Trophoblast cell (in vitro differentiated cells and primary cell): ENCODE measurements around the gene SCMH1.
A peak's percentile ranks its signal among the peaks of the same experiment; 100 is the strongest.

Experiments used
- DNase-seq, 2 donors: peaks; one replicate each; pipeline ENCODE4 v3.0.0-alpha.2; 2016
- H2AFZ ChIP-seq: 2 replicates; pipeline ENCODE4 v1.6.1; 2013; ENCODE audit warnings: low read length, moderate library complexity, mild to moderate bottlenecking; ENCODE audit not compliant: insufficient read depth, poor library complexity
- H2AK5ac ChIP-seq: 2 replicates; pipeline ENCODE4 v1.6.1; 2013; ENCODE audit warnings: mild to moderate bottlenecking, low read length
- H2BK120ac ChIP-seq: 2 replicates; pipeline ENCODE4 v1.6.1; 2013; ENCODE audit warnings: low read length, mild to moderate bottlenecking, moderate library complexity; ENCODE audit not compliant: insufficient read depth, poor library complexity
- H2BK12ac ChIP-seq: 2 replicates; pipeline ENCODE4 v1.6.1; 2013; ENCODE audit warnings: mild to moderate bottlenecking, low read length, moderate library complexity
- H2BK5ac ChIP-seq: 2 replicates; pipeline ENCODE4 v1.6.1; 2013; ENCODE audit warnings: low read length, low read depth, moderate library complexity, mild to moderate bottlenecking; ENCODE audit not compliant: poor library complexity
- H3K14ac ChIP-seq: 2 replicates; pipeline ENCODE4 v1.6.1; 2013; ENCODE audit warnings: mild to moderate bottlenecking, low read length
- H3K18ac ChIP-seq: 2 replicates; pipeline ENCODE4 v1.6.1; 2013; ENCODE audit warnings: mild to moderate bottlenecking, low read length
- H3K23ac ChIP-seq: 2 replicates; pipeline ENCODE4 v1.6.1; 2013; ENCODE audit warnings: low read length
- H3K27ac ChIP-seq: 2 replicates; pipeline ENCODE4 v1.5.1; 2013; ENCODE audit warnings: low read depth, mild to moderate bottlenecking, inconsistent platforms, low read length, moderate library complexity
- H3K27me3 ChIP-seq: 2 replicates; pipeline ENCODE4 v1.6.1; 2013; ENCODE audit warnings: inconsistent platforms, mild to moderate bottlenecking, low read length, moderate library complexity; ENCODE audit not compliant: insufficient read depth
- H3K36me3 ChIP-seq, 2 experiments: 1 replicate in 1 of 2; 2 replicates in 1 of 2; pipeline ENCODE4 v1.6.1; 2013; ENCODE audit warnings: low read length in 2 of 2, mild to moderate bottlenecking in 2 of 2, moderate library complexity in 1 of 2; ENCODE audit not compliant: insufficient read depth in 2 of 2, control insufficient read depth in 1 of 2
- H3K4ac ChIP-seq: 2 replicates; pipeline ENCODE4 v1.6.1; 2013; ENCODE audit warnings: low read depth, mild to moderate bottlenecking, low read length, moderate library complexity
- H3K4me1 ChIP-seq, 2 experiments: 1 replicate in 1 of 2; 2 replicates in 1 of 2; pipeline ENCODE4 v1.6.1; 2013; ENCODE audit warnings: low read length in 2 of 2, mild to moderate bottlenecking in 2 of 2, moderate library complexity in 1 of 2; ENCODE audit not compliant: insufficient read depth in 2 of 2, control insufficient read depth in 1 of 2
- H3K4me2 ChIP-seq: 2 replicates; pipeline ENCODE4 v1.6.1; 2013; ENCODE audit warnings: inconsistent platforms, mild to moderate bottlenecking, low read length, moderate library complexity
- H3K4me3 ChIP-seq: 2 replicates; pipeline ENCODE4 v1.5.1; 2013; ENCODE audit warnings: mild to moderate bottlenecking, low read depth, low read length, inconsistent platforms
- H3K79me1 ChIP-seq: one replicate; pipeline ENCODE4 v1.6.1; 2013; ENCODE audit warnings: low read length
- H3K79me2 ChIP-seq: 2 replicates; pipeline ENCODE4 v1.6.1; 2013; ENCODE audit warnings: low read length, mild to moderate bottlenecking; ENCODE audit not compliant: control insufficient read depth, insufficient read depth, poor library complexity
- H3K9ac ChIP-seq: 2 replicates; pipeline ENCODE4 v1.6.1; 2013; ENCODE audit warnings: mild to moderate bottlenecking, low read length
- H3K9me3 ChIP-seq: 2 replicates; pipeline ENCODE4 v1.6.1; 2013; ENCODE audit warnings: low read depth, mild to moderate bottlenecking, control low read depth, inconsistent platforms, low read length; ENCODE audit not compliant: insufficient read depth
- H4K12ac ChIP-seq: 2 replicates; pipeline ENCODE4 v1.6.1; 2013; ENCODE audit warnings: low read depth, mild to moderate bottlenecking, low read length, moderate library complexity
- H4K8ac ChIP-seq: 2 replicates; pipeline ENCODE4 v1.6.1; 2013; ENCODE audit warnings: low read depth, mild to moderate bottlenecking, low read length, moderate library complexity
- H4K91ac ChIP-seq: one replicate; pipeline ENCODE4 v1.6.1; 2013; ENCODE audit warnings: low read depth, mild to moderate bottlenecking, low read length, moderate library complexity
- WGBS: extraction: QIAGEN DNeasy Blood & Tissue Kit; methylation state at CpG from one replicate; pipeline ENCODE4 v1.1.7; 2013; ENCODE audit warnings: missing lambda C conversion rate; ENCODE audit not compliant: insufficient read length, insufficient coverage; ENCODE audit errors: extremely low coverage; 5-methylcytosine and 5-hydroxymethylcytosine counted together

SCMH1 gene

DNA sequence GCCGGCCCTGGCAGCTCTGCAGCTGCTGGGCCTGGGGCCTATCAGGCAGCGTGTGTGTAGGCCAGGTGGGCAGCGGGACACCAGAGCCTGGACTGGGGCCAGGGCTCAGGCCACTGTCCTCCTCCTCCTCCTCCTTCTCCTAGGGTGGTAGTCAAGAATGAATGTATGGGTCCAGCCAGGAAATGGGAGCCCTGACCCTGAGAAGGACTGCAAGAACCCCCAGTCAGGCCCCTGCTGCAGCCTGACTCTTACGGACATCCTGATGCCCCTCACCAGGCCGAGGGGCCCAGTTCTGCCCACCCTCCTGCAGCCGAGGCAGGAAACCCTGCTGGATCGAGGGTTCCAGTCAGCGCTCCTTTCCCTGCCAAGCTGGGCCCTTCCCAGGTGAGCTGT, 224.1 kb downstream of the SCMH1 start:
- Histone ChIP-seq H2AFZ (no peak overlapping the region), H3K14ac (no peak overlapping the region), H3K9me3 (peaks cover 3% of the 10 kb centered on the region), H3K9ac (no peak overlapping the region), H4K8ac (no peak overlapping the region), H3K27ac (no peak overlapping the region), H3K23ac (no peak overlapping the region), H3K27me3 (no peaks in the 10 kb centered on the region), H3K4ac (no peak overlapping the region), H4K91ac (no peak overlapping the region), H3K18ac (no peak overlapping the region), H3K79me2 (no peaks in the 10 kb centered on the region), H2BK5ac (no peak overlapping the region), H3K4me2 (no peak overlapping the region), H2BK12ac (no peak overlapping the region), H3K79me1 (no peaks in the 10 kb centered on the region), H3K4me1 (peaks cover 9 to 12% of the 10 kb centered on the region in 2 experiments), H3K36me3 (peaks cover 62 to 66% of the 10 kb centered on the region in 2 experiments), H2AK5ac (no peak overlapping the region), H3K4me3 (no peak overlapping the region), H4K12ac (no peak overlapping the region), H2BK120ac (no peak overlapping the region)
- no CpG with 5 or more reads among the region's 8 CpGs for WGBS
- no peak for DNase-seq

DNA sequence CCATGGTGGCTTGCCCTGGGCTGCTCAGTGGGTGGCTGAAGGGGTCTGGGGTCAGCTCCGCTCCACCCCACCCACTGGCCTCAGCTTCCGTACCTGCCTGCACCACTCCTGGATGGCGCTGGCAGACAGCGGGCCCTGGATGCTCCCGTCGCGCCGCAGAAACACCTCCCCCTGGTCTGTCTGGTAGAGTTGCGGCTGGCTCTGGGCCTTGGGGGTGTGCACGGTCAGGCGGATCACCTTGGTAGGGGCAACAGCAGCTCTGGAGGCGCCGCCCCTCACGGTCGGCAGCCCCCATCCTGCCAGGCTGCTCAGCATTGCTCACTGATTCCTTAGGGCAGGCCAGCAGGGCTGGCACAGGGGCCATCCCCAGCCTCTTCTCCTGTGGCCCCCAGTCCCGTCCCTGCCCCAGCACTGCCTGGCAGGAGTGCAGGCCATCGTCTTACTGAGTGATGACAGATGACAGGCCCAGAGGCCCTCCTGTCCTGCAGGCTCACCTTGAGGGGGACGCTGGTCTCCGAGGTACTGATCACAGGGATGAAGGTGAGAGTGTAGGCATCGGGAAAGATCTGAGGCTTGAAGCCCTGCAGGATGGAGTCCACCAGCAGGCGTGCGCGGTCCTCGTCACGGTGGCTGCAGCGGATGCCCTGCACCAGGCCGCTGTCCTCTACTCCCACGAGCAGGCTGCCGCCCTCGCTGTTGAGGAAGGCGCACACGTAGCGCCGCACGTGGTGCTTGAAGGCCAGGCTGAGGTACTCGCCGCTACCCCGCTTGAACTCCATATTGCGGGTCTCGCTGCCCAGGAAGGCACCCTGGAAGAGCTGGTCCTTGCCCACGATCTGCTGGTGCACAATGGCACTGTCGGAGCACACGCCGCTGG, 224.7 kb downstream of the SCMH1 start:
- H3K4ac ChIP-seq = no peak overlapping the region
- H2BK5ac ChIP-seq = no peak overlapping the region
- no peak overlapping the region for H2AFZ ChIP-seq
- DNase-seq = no peak
- H4K8ac ChIP-seq = no peak overlapping the region
- no peak overlapping the region for H3K9ac ChIP-seq
- H3K36me3 ChIP-seq = peaks cover 66 to 71% of the 10 kb centered on the region in 2 experiments
- H3K79me2 ChIP-seq = no peaks in the 10 kb centered on the region
- WGBS = no CpG with 5 or more reads among the region's 44 CpGs
- H3K9me3 ChIP-seq = peaks cover 3% of the 10 kb centered on the region
- no peaks in the 10 kb centered on the region for H3K27me3 ChIP-seq
- H2AK5ac ChIP-seq = no peak overlapping the region
- H3K4me1 ChIP-seq = peaks cover 9 to 12% of the 10 kb centered on the region in 2 experiments
- H3K23ac ChIP-seq = no peak overlapping the region
- H3K4me2 ChIP-seq = no peak overlapping the region
- no peak overlapping the region for H4K91ac ChIP-seq
- H3K14ac ChIP-seq = no peak overlapping the region
- no peaks in the 10 kb centered on the region for H3K79me1 ChIP-seq
- no peak overlapping the region for H3K27ac ChIP-seq
- H2BK120ac ChIP-seq = no peak overlapping the region
- H3K4me3 ChIP-seq = peak overlapping the region; percentile 26
- H3K18ac ChIP-seq = no peak overlapping the region
- H2BK12ac ChIP-seq = no peak overlapping the region
- H4K12ac ChIP-seq = no peak overlapping the region

DNA sequence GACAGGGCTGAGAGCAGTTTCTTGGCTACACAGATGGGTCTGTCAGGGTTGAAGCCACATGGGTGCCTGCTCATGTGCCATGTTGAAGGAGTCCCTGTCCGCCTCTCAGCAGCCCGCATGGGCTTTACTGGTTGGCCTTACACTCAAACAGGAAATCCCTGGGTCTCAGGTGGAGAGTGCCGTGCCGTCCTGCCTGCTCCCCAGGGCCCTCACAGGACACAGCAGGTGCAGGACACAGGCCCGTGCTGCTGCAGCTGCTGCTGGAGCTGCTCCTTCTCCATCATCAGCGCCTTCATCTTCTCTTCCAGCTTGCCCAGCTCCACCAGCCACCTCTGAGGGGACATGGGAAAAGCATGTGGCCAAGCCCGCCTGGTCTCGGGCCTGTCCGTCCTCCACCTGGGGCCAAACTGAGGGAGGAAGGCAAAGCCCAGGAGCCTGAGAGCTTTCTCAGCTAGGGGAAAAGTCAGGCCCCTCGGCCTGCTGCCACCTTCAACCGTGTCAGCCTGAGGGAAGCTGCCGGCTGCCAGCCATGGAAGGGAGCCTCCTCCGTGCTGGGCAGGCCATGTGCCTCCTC, 226.1 kb downstream of the SCMH1 start:
- H3K4ac ChIP-seq = no peak overlapping the region
- DNase-seq = no peak
- no peaks in the 10 kb centered on the region for H3K79me1 ChIP-seq
- no peak overlapping the region for H3K4me3 ChIP-seq
- no peak overlapping the region for H3K18ac ChIP-seq
- H3K27ac ChIP-seq = no peak overlapping the region
- no peaks in the 10 kb centered on the region for H3K9me3 ChIP-seq
- no peak overlapping the region for H3K4me2 ChIP-seq
- no peak overlapping the region for H2BK5ac ChIP-seq
- peaks cover under 1 to 5% of the 10 kb centered on the region in 2 experiments for H3K4me1 ChIP-seq
- no peak overlapping the region for H2AK5ac ChIP-seq
- no peak overlapping the region for H3K9ac ChIP-seq
- H2BK12ac ChIP-seq = no peak overlapping the region
- H4K91ac ChIP-seq = no peak overlapping the region
- H4K8ac ChIP-seq = no peak overlapping the region
- H3K23ac ChIP-seq = no peak overlapping the region
- peaks cover 72 to 83% of the 10 kb centered on the region in 2 experiments for H3K36me3 ChIP-seq
- no peaks in the 10 kb centered on the region for H3K27me3 ChIP-seq
- no peak overlapping the region for H2AFZ ChIP-seq
- H4K12ac ChIP-seq = no peak overlapping the region
- no peaks in the 10 kb centered on the region for H3K79me2 ChIP-seq
- no CpG with 5 or more reads among the region's 13 CpGs for WGBS
- no peak overlapping the region for H2BK120ac ChIP-seq
- H3K14ac ChIP-seq = no peak overlapping the region

DNA sequence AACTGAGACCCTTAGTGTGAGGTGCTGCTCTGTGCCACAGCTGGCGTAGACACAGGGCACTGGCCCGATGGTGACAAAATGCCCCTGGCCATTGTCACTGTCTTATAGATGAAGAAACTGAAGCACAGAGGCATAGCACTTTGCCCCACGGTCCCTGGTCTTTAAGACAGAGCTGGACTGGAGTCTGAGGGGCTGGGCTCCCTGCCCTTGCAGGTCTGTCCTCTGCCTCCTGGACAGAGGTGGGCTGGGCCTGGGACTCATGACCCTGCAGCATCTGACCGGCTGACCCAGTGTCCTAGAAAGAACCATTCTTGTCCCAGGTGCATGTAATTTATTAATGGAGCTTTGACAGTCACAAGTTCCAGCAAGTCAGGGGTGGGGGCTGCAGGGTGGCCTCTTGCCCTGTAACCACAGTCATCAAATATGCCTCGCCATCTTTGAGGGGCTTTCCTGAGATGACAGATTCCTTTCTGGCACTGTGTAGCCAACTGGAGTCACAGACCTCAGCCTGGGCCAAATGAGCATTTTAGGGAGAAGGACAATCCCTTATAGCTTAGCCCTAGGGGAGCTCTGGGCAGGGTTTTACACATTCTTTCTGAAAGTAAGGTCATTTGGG, 226.7 kb downstream of the SCMH1 start:
- no peak overlapping the region for H2BK120ac ChIP-seq
- no peak overlapping the region for H3K4me3 ChIP-seq
- H2AFZ ChIP-seq = no peak overlapping the region
- H3K9ac ChIP-seq = no peak overlapping the region
- H3K79me1 ChIP-seq = no peaks in the 10 kb centered on the region
- no peak overlapping the region for H2BK12ac ChIP-seq
- H3K4ac ChIP-seq = no peak overlapping the region
- H3K27ac ChIP-seq = no peak overlapping the region
- H4K91ac ChIP-seq = no peak overlapping the region
- H3K4me1 ChIP-seq = peaks cover 0 to 1% of the 10 kb centered on the region in 2 experiments
- no peaks in the 10 kb centered on the region for H3K79me2 ChIP-seq
- H4K12ac ChIP-seq = no peak overlapping the region
- H3K36me3 ChIP-seq = peaks cover 74 to 87% of the 10 kb centered on the region in 2 experiments
- H3K14ac ChIP-seq = no peak overlapping the region
- no peaks in the 10 kb centered on the region for H3K27me3 ChIP-seq
- DNase-seq = no peak
- H3K18ac ChIP-seq = no peak overlapping the region
- no peak overlapping the region for H3K4me2 ChIP-seq
- H2BK5ac ChIP-seq = no peak overlapping the region
- no CpG with 5 or more reads among the region's 5 CpGs for WGBS
- no peak overlapping the region for H3K23ac ChIP-seq
- H2AK5ac ChIP-seq = no peak overlapping the region
- no peaks in the 10 kb centered on the region for H3K9me3 ChIP-seq
- no peak overlapping the region for H4K8ac ChIP-seq
